HG03103 (cell line): ENCODE results near the gene ZBP1.

Experiments
- ATAC-seq: cut with Tn5 transposase; IDR thresholded peaks from one replicate; pipeline ENCODE4 v1.9.1; 2021; ENCODE audit warnings: low read depth; ENCODE audit not compliant: unreplicated experiment

The ZBP1 gene

GRCh38 chr20:57561356-57562279 is 58.6 kb downstream of the ZBP1 start:
- no peak for ATAC-seq

- no peak for ATAC-seq
Observed at GRCh38 chr20:57560554-57561355, 59.5 kb downstream of the ZBP1 start, which contains the start of gene PCK1. TSS of gene PCK1 (plus strand) at chr20:57561110. CDS start at chr20:57561412, 302 bp downstream.

GRCh38 chr20:57559658-57560553 is 60.3 kb downstream of the ZBP1 start:
- no peak for ATAC-seq

GRCh38 chr20:57559289-57559634 is 61.0 kb downstream of the ZBP1 start:
- ATAC-seq = no peak

GRCh38 chr20:57558614-57559288 is 61.5 kb downstream of the ZBP1 start:
- ATAC-seq = no peak

- ATAC-seq = no peak
Observed at GRCh38 chr20:57557926-57558613, 62.2 kb downstream of the ZBP1 start.

GRCh38 chr20:57556980-57557274 is 63.3 kb downstream of the ZBP1 start:
- no peak for ATAC-seq

- no peak for ATAC-seq
Observed at GRCh38 chr20:57555457-57556184, 64.6 kb downstream of the ZBP1 start.
